ENCODE measurements around the gene TSPAN16.
"Not testable (repeated sequence)": the region's sequence is repeated elsewhere in the genome, so short reads cannot be mapped to it uniquely, and the experiment has no call there.

The TSPAN16 gene

DNA sequence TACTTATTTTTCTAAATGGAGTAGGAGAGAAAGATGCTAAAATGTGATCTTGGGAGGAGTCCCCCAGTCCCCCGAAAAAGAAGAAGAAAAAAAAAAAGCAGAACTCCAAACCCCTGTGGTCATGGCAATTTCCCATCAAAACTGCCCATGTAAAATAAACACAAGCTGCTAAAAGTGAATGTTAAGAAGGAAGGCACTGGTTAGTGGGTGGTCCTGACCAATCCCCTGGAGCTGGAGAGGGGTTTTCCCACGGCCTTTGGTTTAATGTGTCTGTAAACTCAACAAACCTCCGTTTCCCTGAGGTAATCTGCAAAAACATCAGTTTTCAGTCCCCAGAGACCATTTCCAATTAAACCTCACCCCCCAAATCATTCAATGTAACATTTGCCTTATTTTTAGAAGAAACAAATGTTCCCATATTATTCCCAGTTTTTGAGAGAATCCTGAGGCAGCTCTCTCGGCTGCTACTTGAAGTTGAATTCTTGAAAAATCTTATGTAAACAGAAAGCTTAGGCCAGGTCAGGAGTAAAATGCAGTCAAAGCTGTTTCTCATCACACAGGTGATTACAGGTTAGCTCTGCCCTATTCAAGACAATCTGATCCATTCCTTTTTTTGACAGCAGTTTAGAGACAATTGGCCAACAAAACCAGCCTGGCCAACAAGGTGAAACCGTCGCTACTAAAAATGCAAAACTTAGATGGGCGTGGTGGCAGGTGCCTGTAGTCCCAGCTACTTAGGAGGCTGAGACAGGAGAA, 26.5 kb downstream of the TSPAN16 start:
- Histone ChIP-seq H3K4me1 (ENCODE audit: control insufficient read depth in 1 of 2, insufficient read depth in 2 of 2, low read length in 2 of 2) (peaks cover 9 to 20% of the 10 kb centered on the region in 2 donors), H3K27ac (ENCODE audit: low read length) (peak overlapping the region; percentile 1), H3K27me3 (ENCODE audit: low read depth, low read length) (no peaks in the 10 kb centered on the region), H3K9me3 (ENCODE audit: control insufficient read depth in 1 of 2, low read length in 2 of 2) (no peaks in the 10 kb centered on the region), H3K4me3 (ENCODE audit: low read depth in 1 of 2, low read length in 2 of 2) (no peak overlapping the region), H3K36me3 (ENCODE audit: control insufficient read depth in 1 of 2, insufficient read depth in 2 of 2, low read length in 2 of 2) (peaks cover 5 to 13% of the 10 kb centered on the region in 2 donors)

DNA sequence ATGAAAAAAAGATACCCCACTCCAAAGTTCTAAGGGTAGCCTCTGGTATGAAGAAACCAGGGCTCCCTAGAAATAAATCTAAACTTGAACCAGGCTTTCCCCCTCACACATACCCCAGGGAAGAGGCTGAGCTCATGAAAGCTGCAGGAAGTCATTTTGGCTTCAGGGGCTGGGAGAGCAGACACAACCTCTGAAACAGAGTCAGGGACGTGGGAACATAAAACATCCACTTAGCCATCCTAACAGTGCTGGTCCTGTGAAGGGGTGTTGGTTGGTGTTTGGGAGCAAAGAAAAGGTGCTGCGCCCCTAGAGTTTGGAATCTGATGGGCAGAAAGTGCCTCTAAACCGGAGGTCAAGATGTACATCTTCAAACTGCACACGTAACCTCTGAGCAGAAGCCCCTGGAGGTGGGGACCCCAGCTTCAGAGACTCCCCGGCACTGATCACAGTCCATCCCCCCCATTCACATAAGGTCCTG, 27.7 kb downstream of the TSPAN16 start:
- H3K4me3 ChIP-seq (ENCODE audit: low read depth in 1 of 2, low read length in 2 of 2) = peak overlapping the region in 1 of 2 donors; percentile 28
- H3K27ac ChIP-seq (ENCODE audit: low read length) = peak overlapping the region; percentile 50
- H3K27me3 ChIP-seq (ENCODE audit: low read depth, low read length) = no peaks in the 10 kb centered on the region
- peaks cover 5 to 13% of the 10 kb centered on the region in 2 donors for H3K36me3 ChIP-seq (ENCODE audit: control insufficient read depth in 1 of 2, insufficient read depth in 2 of 2, low read length in 2 of 2)
- no peaks in the 10 kb centered on the region for H3K9me3 ChIP-seq (ENCODE audit: control insufficient read depth in 1 of 2, low read length in 2 of 2)
- H3K4me1 ChIP-seq (ENCODE audit: control insufficient read depth in 1 of 2, insufficient read depth in 2 of 2, low read length in 2 of 2) = peaks cover 9 to 20% of the 10 kb centered on the region in 2 donors

DNA sequence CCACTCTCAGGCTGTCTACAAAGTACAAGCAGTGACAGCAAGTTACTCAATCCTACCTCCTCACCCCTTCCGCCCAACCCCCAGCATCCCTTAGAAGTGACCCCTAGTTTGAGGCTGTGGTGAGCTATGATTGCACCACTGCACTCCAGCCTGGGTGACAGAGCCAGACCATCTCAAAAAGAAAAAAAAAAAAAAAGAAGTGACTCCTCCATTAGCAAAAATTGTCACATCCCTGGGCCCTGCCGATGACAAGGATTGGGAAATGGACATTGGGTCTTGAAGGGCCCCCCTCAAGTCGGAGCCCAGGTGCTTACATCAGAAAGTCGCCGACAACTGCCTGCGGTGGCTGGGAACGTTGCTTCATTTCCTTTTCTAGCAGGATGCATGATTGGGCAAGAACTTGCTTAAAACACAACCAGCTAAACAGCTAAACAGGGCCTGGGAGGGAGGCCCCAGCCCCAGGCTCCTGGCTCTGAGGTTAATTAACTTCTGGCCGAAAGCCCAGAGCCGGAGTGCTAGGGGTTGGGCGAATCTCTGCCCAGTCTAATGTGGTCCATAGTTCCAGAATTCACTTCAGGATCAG, 28.2 kb downstream of the TSPAN16 start:
- Histone ChIP-seq H3K4me3 (ENCODE audit: low read depth in 1 of 2, low read length in 2 of 2) (peak overlapping the region in 1 of 2 donors; percentile 46), H3K4me1 (ENCODE audit: control insufficient read depth in 1 of 2, insufficient read depth in 2 of 2, low read length in 2 of 2) (peaks cover 9 to 20% of the 10 kb centered on the region in 2 donors)

DNA sequence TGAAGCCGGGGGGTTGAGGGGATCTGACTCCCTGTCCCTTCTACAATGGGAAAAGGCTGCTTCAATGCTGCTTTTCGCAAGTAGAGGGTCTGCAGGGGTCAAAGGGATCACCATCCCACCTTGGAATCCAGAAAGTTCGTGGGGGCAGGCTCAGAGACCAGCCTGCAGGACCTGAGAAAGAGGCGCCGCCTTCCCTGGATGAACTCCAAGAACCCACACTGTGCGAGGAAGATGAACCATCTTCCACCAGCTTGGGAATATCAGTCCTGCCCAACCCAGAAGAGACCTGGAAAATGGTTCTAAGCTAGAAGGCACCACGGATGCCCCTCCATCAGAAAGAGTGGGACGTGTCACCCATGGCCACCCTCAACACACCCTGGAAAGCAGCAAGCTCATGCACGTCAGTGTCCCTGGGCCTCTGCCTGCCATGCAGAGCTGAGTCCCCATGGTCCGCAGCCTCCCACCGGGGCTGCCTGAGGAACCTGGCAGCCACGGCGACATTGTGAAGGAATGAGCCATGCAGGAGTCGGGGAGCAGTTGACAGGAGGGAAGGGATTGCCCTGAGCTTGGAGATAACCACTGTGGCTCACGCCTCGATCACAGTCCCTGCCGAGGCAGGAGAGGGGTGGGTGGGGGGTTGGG, 28.9 kb downstream of the TSPAN16 start:
- H3K27me3 ChIP-seq (ENCODE audit: low read depth, low read length) = no peaks in the 10 kb centered on the region
- H3K4me3 ChIP-seq (ENCODE audit: low read depth in 1 of 2, low read length in 2 of 2) = peak overlapping the region in 1 of 2 donors; percentile 46
- peak overlapping the region; percentile 50 for H3K27ac ChIP-seq (ENCODE audit: low read length)
- no peaks in the 10 kb centered on the region for H3K9me3 ChIP-seq (ENCODE audit: control insufficient read depth in 1 of 2, low read length in 2 of 2)
- peaks cover 9 to 20% of the 10 kb centered on the region in 2 donors for H3K4me1 ChIP-seq (ENCODE audit: control insufficient read depth in 1 of 2, insufficient read depth in 2 of 2, low read length in 2 of 2)
- peaks cover 5 to 22% of the 10 kb centered on the region in 2 donors for H3K36me3 ChIP-seq (ENCODE audit: control insufficient read depth in 1 of 2, insufficient read depth in 2 of 2, low read length in 2 of 2)

More for the DNA sequence above, 28.2 kb downstream of the TSPAN16 start:
- H3K27ac ChIP-seq (ENCODE audit: low read length) = peak overlapping the region; percentile 50
- no peaks in the 10 kb centered on the region for H3K9me3 ChIP-seq (ENCODE audit: control insufficient read depth in 1 of 2, low read length in 2 of 2)
- no peaks in the 10 kb centered on the region for H3K27me3 ChIP-seq (ENCODE audit: low read depth, low read length)
- H3K36me3 ChIP-seq (ENCODE audit: control insufficient read depth in 1 of 2, insufficient read depth in 2 of 2, low read length in 2 of 2) = peaks cover 5 to 18% of the 10 kb centered on the region in 2 donors

DNA sequence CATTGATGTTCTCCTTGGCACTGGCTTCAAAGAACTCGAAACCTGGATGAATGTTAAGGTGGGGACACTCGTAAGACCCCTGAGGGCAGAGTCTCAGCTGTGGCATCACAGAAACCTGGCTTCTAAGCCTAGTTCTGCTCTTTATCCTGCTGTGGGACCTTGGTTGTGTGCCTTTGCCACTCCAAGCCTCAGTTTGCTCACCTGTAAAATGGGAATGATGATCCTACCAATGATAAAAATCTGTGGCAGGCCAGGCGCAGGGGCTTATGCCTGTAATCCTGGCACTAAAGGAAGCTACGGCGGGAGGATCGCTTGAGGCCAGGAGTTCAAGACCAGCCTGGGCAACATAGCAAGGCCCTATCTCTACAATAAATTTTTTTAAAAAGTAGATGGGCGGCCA, 29.6 kb downstream of the TSPAN16 start:
- Histone ChIP-seq H3K4me1 (ENCODE audit: control insufficient read depth in 1 of 2, insufficient read depth in 2 of 2, low read length in 2 of 2) (peaks cover 9 to 20% of the 10 kb centered on the region in 2 donors), H3K27me3 (ENCODE audit: low read depth, low read length) (no peaks in the 10 kb centered on the region), H3K36me3 (ENCODE audit: control insufficient read depth in 1 of 2, insufficient read depth in 2 of 2, low read length in 2 of 2) (peaks cover 5 to 27% of the 10 kb centered on the region in 2 donors), H3K27ac (ENCODE audit: low read length) (no peak overlapping the region), H3K9me3 (ENCODE audit: control insufficient read depth in 1 of 2, low read length in 2 of 2) (no peaks in the 10 kb centered on the region), H3K4me3 (ENCODE audit: low read depth in 1 of 2, low read length in 2 of 2) (no peak overlapping the region)

DNA sequence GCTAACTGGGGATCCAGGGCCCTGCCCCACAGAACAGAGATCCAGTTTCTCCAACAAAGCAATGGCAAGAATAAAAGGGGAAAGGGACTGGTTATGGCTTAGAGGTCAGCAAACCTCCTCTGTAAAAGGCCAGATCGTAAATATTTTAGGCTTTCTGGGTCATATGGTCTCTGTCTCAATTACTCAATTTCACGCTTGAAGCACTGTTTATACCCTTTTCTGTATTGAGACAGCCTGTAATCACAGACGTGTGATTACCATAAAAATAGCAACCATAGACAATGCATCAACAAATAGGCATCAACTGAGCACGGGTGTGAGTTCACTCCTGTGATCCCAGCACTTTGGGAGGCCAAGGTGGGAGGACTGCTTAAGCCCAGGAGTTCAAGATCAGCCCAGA, 34.2 kb downstream of the TSPAN16 start:
- Histone ChIP-seq H3K27ac (ENCODE audit: low read length) (no peak overlapping the region), H3K9me3 (ENCODE audit: control insufficient read depth in 1 of 2, low read length in 2 of 2) (no peaks in the 10 kb centered on the region), H3K36me3 (ENCODE audit: control insufficient read depth in 1 of 2, insufficient read depth in 2 of 2, low read length in 2 of 2) (peaks cover 9 to 44% of the 10 kb centered on the region in 2 donors)

DNA sequence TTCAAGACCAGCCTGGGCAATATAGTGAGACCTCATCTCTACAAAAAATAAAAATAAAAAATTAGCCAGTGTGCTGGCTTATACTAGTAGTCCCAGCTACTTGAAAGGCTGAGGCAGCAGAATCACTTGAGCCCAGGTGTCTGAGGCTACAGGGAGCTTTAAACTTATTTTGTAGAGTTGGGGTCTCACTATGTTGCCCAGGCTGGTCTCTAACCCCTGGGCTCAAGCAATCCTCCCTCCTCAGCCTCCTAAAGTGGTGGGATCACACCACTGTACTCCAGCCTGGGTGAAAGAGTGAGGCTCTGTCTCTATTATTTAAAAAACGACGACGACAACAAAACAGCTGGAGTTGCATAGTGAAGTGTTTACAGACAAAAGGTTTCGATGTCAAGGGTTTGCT, 35.5 kb downstream of the TSPAN16 start:
- no peaks in the 10 kb centered on the region for H3K27me3 ChIP-seq (ENCODE audit: low read depth, low read length)
- H3K4me3 ChIP-seq (ENCODE audit: low read depth in 1 of 2, low read length in 2 of 2) = no peak overlapping the region
- H3K27ac ChIP-seq (ENCODE audit: low read length) = no peak overlapping the region
- H3K4me1 ChIP-seq (ENCODE audit: control insufficient read depth in 1 of 2, insufficient read depth in 2 of 2, low read length in 2 of 2) = no peaks in the 10 kb centered on the region
- H3K9me3 ChIP-seq (ENCODE audit: control insufficient read depth in 1 of 2, low read length in 2 of 2) = no peaks in the 10 kb centered on the region
- peaks cover 21 to 55% of the 10 kb centered on the region in 2 donors for H3K36me3 ChIP-seq (ENCODE audit: control insufficient read depth in 1 of 2, insufficient read depth in 2 of 2, low read length in 2 of 2)

More for the DNA sequence above, 34.2 kb downstream of the TSPAN16 start:
- Histone ChIP-seq H3K4me3 (ENCODE audit: low read depth in 1 of 2, low read length in 2 of 2) (no peak overlapping the region), H3K4me1 (ENCODE audit: control insufficient read depth in 1 of 2, insufficient read depth in 2 of 2, low read length in 2 of 2) (no peaks in the 10 kb centered on the region), H3K27me3 (ENCODE audit: low read depth, low read length) (no peaks in the 10 kb centered on the region)

DNA sequence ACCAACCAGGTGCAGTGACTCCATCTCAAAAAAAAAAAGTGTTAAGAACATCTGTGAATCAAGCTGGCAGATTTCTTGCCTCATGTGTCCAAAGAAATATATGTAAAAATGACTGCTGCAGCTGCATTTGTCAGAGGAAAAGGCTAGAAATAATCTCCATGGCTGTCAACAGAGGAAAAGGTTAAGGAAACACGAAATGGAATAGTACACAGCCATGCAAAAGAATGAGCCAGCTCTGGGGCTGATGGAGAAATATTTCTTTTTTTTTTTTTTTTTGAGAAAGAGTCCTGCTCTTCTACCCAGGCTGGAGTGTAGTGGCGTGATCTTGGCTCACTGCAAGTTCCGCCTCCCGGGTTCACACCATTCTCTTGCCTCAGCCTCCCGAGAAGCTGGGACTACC, 36.9 kb downstream of the TSPAN16 start:
- Histone ChIP-seq H3K27ac (ENCODE audit: low read length) (no peak overlapping the region), H3K36me3 (ENCODE audit: control insufficient read depth in 1 of 2, insufficient read depth in 2 of 2, low read length in 2 of 2) (peaks cover 16 to 46% of the 10 kb centered on the region in 2 donors), H3K27me3 (ENCODE audit: low read depth, low read length) (no peaks in the 10 kb centered on the region), H3K4me3 (ENCODE audit: low read depth in 1 of 2, low read length in 2 of 2) (no peak overlapping the region), H3K4me1 (ENCODE audit: control insufficient read depth in 1 of 2, insufficient read depth in 2 of 2, low read length in 2 of 2) (no peaks in the 10 kb centered on the region), H3K9me3 (ENCODE audit: control insufficient read depth in 1 of 2, low read length in 2 of 2) (no peaks in the 10 kb centered on the region)

DNA sequence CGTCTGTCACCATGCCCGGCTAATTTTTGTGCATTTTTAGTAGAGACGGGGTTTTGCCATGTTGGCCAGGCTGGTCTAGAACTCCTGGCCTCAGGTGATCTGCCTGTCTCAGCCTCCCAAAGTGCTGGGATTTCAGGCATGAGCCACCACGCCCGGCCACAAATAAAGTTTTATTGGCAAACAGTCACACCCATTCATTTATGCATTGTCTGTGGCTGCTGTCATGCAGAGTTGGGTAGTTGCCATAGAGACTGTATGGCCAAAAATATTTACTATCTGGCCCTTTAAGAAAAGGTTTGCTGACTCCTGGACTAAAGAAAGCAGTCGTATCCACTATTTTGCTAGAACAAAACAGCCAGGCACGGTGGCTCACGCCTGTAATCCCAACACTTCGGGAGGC, 37.9 kb downstream of the TSPAN16 start:
- H3K9me3 ChIP-seq (ENCODE audit: control insufficient read depth in 1 of 2, low read length in 2 of 2) = not testable (repeated sequence)

DNA sequence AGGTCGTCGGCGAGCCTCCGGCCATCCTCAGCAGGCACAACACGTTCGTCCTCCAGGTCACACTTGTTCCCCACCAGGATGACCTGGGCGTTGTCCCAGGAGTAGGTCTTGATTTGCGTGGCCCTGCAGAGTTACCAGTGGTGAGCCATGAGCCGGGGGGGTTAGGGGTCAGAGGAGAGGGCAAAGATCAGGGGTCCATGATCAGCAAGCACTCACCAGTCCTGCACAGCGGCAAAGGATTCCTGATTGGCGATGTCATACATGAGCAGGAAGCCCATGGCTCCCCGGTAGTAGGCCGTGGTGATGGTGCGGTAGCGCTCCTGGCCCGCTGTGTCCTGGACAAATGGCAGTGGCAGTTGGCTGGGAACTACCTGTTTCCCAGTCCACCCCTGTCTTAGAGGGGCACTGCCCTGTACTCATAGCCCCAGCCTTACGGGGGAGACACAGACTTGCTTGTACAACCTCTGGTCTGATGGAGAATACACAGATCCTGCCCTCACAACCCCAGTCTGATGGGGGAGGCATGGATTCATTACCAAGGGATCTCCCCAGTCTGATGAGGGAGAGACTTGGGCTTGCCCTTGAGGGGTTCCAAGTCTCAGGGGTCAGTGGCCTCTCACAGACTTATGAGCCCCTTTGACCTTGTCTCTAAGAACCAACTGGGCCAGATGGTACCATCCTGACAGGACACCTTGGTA, 39.6 kb downstream of the TSPAN16 start:
- Histone ChIP-seq H3K27ac (ENCODE audit: low read length) (no peak overlapping the region), H3K4me1 (ENCODE audit: control insufficient read depth in 1 of 2, insufficient read depth in 2 of 2, low read length in 2 of 2) (peaks cover 0 to 18% of the 10 kb centered on the region in 2 donors), H3K36me3 (ENCODE audit: control insufficient read depth in 1 of 2, insufficient read depth in 2 of 2, low read length in 2 of 2) (peaks cover 16 to 31% of the 10 kb centered on the region in 2 donors), H3K4me3 (ENCODE audit: low read depth in 1 of 2, low read length in 2 of 2) (no peak overlapping the region), H3K9me3 (ENCODE audit: control insufficient read depth in 1 of 2, low read length in 2 of 2) (no peaks in the 10 kb centered on the region), H3K27me3 (ENCODE audit: low read depth, low read length) (no peaks in the 10 kb centered on the region)

More for the DNA sequence above, 37.9 kb downstream of the TSPAN16 start:
- H3K4me1 ChIP-seq (ENCODE audit: control insufficient read depth in 1 of 2, insufficient read depth in 2 of 2, low read length in 2 of 2); H3K4me3 ChIP-seq (ENCODE audit: low read depth in 1 of 2, low read length in 2 of 2); H3K27ac ChIP-seq (ENCODE audit: low read length); H3K27me3 ChIP-seq (ENCODE audit: low read depth, low read length): not testable (repeated sequence)
- peaks cover 16 to 44% of the 10 kb centered on the region in 2 donors for H3K36me3 ChIP-seq (ENCODE audit: control insufficient read depth in 1 of 2, insufficient read depth in 2 of 2, low read length in 2 of 2)

DNA sequence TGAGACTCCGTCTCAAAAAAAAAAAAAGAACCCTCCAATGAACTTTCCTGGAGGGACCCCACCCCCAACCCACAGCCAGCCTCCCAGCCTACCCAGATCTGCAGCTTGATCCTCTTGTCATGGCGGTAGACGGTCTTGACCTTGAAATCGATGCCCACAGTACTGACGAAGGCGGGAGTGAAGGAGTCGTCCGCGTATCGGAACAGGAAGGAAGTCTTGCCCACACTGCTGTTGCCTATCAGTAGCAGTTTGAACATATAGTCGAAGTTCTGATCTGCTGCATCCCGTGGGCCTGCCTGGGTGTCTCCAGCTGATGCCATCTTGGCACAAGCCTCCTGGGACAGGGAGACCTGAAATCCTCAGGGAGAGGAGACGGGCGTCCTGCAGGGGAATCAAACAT, 41.1 kb downstream of the TSPAN16 start:
- H3K36me3 ChIP-seq (ENCODE audit: control insufficient read depth in 1 of 2, insufficient read depth in 2 of 2, low read length in 2 of 2) = peaks cover 16 to 36% of the 10 kb centered on the region in 2 donors
- no peaks in the 10 kb centered on the region for H3K27me3 ChIP-seq (ENCODE audit: low read depth, low read length)
- H3K4me3 ChIP-seq (ENCODE audit: low read depth in 1 of 2, low read length in 2 of 2) = no peak overlapping the region
- no peaks in the 10 kb centered on the region for H3K9me3 ChIP-seq (ENCODE audit: control insufficient read depth in 1 of 2, low read length in 2 of 2)
- H3K27ac ChIP-seq (ENCODE audit: low read length) = no peak overlapping the region
- H3K4me1 ChIP-seq (ENCODE audit: control insufficient read depth in 1 of 2, insufficient read depth in 2 of 2, low read length in 2 of 2) = peaks cover 0 to 18% of the 10 kb centered on the region in 2 donors

Measured in muscle layer of duodenum (tissue), 2 donors.